Measurements from ENCODE around the gene SLC39A5. TPM values are rescaled to one million over a fixed set of nuclear protein-coding genes. Genes with fewer than 3 reads are reported as not detected.

The SLC39A5 gene, protein sequence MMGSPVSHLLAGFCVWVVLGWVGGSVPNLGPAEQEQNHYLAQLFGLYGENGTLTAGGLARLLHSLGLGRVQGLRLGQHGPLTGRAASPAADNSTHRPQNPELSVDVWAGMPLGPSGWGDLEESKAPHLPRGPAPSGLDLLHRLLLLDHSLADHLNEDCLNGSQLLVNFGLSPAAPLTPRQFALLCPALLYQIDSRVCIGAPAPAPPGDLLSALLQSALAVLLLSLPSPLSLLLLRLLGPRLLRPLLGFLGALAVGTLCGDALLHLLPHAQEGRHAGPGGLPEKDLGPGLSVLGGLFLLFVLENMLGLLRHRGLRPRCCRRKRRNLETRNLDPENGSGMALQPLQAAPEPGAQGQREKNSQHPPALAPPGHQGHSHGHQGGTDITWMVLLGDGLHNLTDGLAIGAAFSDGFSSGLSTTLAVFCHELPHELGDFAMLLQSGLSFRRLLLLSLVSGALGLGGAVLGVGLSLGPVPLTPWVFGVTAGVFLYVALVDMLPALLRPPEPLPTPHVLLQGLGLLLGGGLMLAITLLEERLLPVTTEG
- 100 to 1,000 TPM; 157 to 195 TPM for total RNA-seq
- polyA plus RNA-seq = 100 to 1,000 TPM; 125 to 126 TPM

DNA sequence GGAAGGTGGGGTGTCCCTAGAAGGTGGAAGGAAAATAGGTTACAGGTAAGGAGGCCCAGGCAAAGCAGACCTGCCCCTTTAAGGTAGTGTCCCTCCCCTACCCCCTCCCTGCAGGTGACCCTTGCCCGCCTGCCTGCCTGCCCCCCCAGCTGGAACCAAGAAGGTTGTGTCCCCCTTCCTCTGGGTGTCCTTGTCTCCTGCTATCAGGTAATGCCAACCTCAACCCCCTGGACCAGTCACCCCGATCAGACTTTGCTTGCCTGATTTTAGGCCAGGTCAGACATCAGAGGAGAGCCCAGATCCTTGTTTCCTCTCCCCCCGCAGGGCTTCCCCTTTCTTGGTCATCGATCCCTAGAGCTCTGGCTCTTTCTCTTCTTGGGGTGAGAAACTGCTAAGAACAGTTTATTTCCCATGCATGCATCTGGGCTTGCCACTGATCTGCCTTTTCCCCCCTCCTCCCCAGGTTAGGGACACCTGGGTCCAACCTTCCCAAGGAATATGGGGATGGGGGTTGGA lies at the start of gene SLC39A5:
SLC39A5 (plus strand) TSS at position 136 of the 516 bp plus-strand sequence. CDS start 1,224 bp downstream, outside the sequence.
- 36% methylated on average over 4 of the region's 4 CpGs for WGBS
- Histone ChIP-seq H3K9me3 (ENCODE audit: control insufficient read depth in 4 of 4, low read length in 3 of 4) (no peaks in the 10 kb centered on the region), H3K9ac (ENCODE audit: low read depth in 1 of 2, low read length in 2 of 2) (peak within 1 kb of the TSS; percentile 75 to 96), H3K4me1 (ENCODE audit: control insufficient read depth in 4 of 4, insufficient read depth in 4 of 4, low read length in 3 of 4) (peaks cover 0 to 41% (median 33%) of the 10 kb centered on the region in 4 donors), H3K4me3 (ENCODE audit: low read depth in 1 of 3, low read length in 3 of 3) (peak within 1 kb of the TSS; percentile 27 to 63 (median 40)), H3K36me3 (ENCODE audit: control insufficient read depth in 4 of 4, insufficient read depth in 3 of 4, low read depth in 1 of 4, low read length in 3 of 4) (peaks cover 0 to 2% (median 0%) of the 10 kb centered on the region in 4 donors), H3K27ac (ENCODE audit: low read depth in 1 of 2, low read length in 2 of 2) (peak within 1 kb of the TSS; percentile 82 to 90), H3K27me3 (ENCODE audit: control insufficient read depth in 4 of 4, insufficient read depth in 4 of 4, low read length in 3 of 4) (no peaks in the 10 kb centered on the region)
- DNase-seq (ENCODE audit: low spot score) = no peak
- TF ChIP-seq HNF4G (IDR thresholded peaks at IDR 0.05) (no peak), GABPA (IDR thresholded peaks at IDR 0.05 in 1 of 2, conservative IDR thresholded peaks at IDR 0.05 in 1 of 2) (no peak), FOXA2 (IDR thresholded peaks at IDR 0.05) (no peak), FOXA1 (IDR thresholded peaks at IDR 0.05) (no peak), JUND (IDR thresholded peaks at IDR 0.05) (no peak), YY1 (IDR thresholded peaks at IDR 0.05) (no peak), EGR1 (IDR thresholded peaks at IDR 0.05; ENCODE audit: low read depth in 2 of 2) (no peak), HNF4A (conservative IDR thresholded peaks at IDR 0.05) (no peak), TAF1 (conservative IDR thresholded peaks at IDR 0.05) (no peak), RAD21 (IDR thresholded peaks at IDR 0.05) (no peak), SP1 (IDR thresholded peaks at IDR 0.05) (no peak)
- TF ChIP-seq, protein P1, sequence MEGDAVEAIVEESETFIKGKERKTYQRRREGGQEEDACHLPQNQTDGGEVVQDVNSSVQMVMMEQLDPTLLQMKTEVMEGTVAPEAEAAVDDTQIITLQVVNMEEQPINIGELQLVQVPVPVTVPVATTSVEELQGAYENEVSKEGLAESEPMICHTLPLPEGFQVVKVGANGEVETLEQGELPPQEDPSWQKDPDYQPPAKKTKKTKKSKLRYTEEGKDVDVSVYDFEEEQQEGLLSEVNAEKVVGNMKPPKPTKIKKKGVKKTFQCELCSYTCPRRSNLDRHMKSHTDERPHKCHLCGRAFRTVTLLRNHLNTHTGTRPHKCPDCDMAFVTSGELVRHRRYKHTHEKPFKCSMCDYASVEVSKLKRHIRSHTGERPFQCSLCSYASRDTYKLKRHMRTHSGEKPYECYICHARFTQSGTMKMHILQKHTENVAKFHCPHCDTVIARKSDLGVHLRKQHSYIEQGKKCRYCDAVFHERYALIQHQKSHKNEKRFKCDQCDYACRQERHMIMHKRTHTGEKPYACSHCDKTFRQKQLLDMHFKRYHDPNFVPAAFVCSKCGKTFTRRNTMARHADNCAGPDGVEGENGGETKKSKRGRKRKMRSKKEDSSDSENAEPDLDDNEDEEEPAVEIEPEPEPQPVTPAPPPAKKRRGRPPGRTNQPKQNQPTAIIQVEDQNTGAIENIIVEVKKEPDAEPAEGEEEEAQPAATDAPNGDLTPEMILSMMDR (IDR thresholded peaks at IDR 0.05; ENCODE audit: low read depth, low read length, missing input control) = no peak
- TF ChIP-seq, protein P2, sequence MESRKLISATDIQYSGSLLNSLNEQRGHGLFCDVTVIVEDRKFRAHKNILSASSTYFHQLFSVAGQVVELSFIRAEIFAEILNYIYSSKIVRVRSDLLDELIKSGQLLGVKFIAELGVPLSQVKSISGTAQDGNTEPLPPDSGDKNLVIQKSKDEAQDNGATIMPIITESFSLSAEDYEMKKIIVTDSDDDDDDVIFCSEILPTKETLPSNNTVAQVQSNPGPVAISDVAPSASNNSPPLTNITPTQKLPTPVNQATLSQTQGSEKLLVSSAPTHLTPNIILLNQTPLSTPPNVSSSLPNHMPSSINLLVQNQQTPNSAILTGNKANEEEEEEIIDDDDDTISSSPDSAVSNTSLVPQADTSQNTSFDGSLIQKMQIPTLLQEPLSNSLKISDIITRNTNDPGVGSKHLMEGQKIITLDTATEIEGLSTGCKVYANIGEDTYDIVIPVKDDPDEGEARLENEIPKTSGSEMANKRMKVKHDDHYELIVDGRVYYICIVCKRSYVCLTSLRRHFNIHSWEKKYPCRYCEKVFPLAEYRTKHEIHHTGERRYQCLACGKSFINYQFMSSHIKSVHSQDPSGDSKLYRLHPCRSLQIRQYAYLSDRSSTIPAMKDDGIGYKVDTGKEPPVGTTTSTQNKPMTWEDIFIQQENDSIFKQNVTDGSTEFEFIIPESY (IDR thresholded peaks at IDR 0.05) = no peak
- TF ChIP-seq, protein P3, sequence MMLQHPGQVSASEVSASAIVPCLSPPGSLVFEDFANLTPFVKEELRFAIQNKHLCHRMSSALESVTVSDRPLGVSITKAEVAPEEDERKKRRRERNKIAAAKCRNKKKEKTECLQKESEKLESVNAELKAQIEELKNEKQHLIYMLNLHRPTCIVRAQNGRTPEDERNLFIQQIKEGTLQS (IDR thresholded peaks at IDR 0.05) = no peak
- TF ChIP-seq, protein P4, sequence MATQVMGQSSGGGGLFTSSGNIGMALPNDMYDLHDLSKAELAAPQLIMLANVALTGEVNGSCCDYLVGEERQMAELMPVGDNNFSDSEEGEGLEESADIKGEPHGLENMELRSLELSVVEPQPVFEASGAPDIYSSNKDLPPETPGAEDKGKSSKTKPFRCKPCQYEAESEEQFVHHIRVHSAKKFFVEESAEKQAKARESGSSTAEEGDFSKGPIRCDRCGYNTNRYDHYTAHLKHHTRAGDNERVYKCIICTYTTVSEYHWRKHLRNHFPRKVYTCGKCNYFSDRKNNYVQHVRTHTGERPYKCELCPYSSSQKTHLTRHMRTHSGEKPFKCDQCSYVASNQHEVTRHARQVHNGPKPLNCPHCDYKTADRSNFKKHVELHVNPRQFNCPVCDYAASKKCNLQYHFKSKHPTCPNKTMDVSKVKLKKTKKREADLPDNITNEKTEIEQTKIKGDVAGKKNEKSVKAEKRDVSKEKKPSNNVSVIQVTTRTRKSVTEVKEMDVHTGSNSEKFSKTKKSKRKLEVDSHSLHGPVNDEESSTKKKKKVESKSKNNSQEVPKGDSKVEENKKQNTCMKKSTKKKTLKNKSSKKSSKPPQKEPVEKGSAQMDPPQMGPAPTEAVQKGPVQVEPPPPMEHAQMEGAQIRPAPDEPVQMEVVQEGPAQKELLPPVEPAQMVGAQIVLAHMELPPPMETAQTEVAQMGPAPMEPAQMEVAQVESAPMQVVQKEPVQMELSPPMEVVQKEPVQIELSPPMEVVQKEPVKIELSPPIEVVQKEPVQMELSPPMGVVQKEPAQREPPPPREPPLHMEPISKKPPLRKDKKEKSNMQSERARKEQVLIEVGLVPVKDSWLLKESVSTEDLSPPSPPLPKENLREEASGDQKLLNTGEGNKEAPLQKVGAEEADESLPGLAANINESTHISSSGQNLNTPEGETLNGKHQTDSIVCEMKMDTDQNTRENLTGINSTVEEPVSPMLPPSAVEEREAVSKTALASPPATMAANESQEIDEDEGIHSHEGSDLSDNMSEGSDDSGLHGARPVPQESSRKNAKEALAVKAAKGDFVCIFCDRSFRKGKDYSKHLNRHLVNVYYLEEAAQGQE (IDR thresholded peaks at IDR 0.05) = no peak

All from liver (tissue), 9 donors.